IMR-90 (cell line): ENCODE results near the gene C1R. TPM values are rescaled to one million over a fixed set of nuclear protein-coding genes. Genes with fewer than 3 reads are reported as not detected.
A peak's percentile ranks its signal among the peaks of the same experiment; 100 is the strongest.

Experiments
- ATAC-seq: fragments of 200-7000 bp; cut with Tn5 transposase; 2 replicates; pipeline ENCODE4 v1.9.1; 2020; ENCODE audit warnings: low read depth, mild to moderate bottlenecking, moderate library complexity
- BruUV-seq: library from RNA; stranded (reverse); fragments of 400-500 nt; replicated peaks from 2 replicates; lab custom pipeline; 2021; lab: Mats Ljungman, UMichigan
- CTCF ChIA-PET: fragments of 300-600 bp; formaldehyde crosslinking; extraction: SDS; loops from one replicate; lab custom pipeline; 2021; ENCODE audit warnings: antibody characterized with exemption; lab: Yijun Ruan, JAX
- POLR2A ChIA-PET: fragments of 300-600 bp; sonication (Branson Sonifier 250); formaldehyde crosslinking; loops from one replicate; lab custom pipeline; 2022; ENCODE audit warnings: antibody characterized with exemption; ENCODE audit not compliant: unreplicated experiment; lab: Charles Lee
- DNase-seq: peaks from one replicate; pipeline ENCODE4 v3.0.0; 2013
- H2AFZ ChIP-seq: replicated peaks from 2 replicates; pipeline ENCODE3; 2013; ENCODE audit warnings: low read length, mild to moderate bottlenecking; ENCODE audit not compliant: poor library complexity
- H2AK5ac ChIP-seq: 2 replicates; pipeline ENCODE4 v1.6.1; 2013; ENCODE audit warnings: low read depth, low read length, inconsistent platforms
- H2AK9ac ChIP-seq: replicated peaks from 2 replicates; pipeline ENCODE3; 2013; ENCODE audit warnings: mild to moderate bottlenecking, low read depth, low read length, moderate library complexity; ENCODE audit not compliant: poor library complexity
- H2BK120ac ChIP-seq: 2 replicates; pipeline ENCODE4 v1.6.1; 2013; ENCODE audit warnings: low read depth, low read length, inconsistent platforms
- H2BK15ac ChIP-seq: 3 replicates; pipeline ENCODE4 v1.6.1; 2013; ENCODE audit warnings: low read depth, low read length, inconsistent platforms
- H2BK20ac ChIP-seq: 2 replicates; pipeline ENCODE4 v1.6.1; 2013; ENCODE audit warnings: low read depth, mild to moderate bottlenecking, inconsistent platforms, low read length, moderate library complexity
- H2BK5ac ChIP-seq: 2 replicates; pipeline ENCODE4 v1.6.1; 2013; ENCODE audit warnings: mild to moderate bottlenecking, low read depth, low read length, inconsistent platforms; ENCODE audit not compliant: poor library complexity, severe bottlenecking
- H3K14ac ChIP-seq: replicated peaks from 2 replicates; pipeline ENCODE4 v1.6.1; 2013; ENCODE audit warnings: low read depth, low read length, inconsistent platforms
- H3K18ac ChIP-seq: 2 replicates; pipeline ENCODE4 v1.6.1; 2013; ENCODE audit warnings: low read depth, low read length, control low read depth
- H3K23ac ChIP-seq: 2 replicates; pipeline ENCODE4 v1.6.1; 2013; ENCODE audit warnings: low read depth, low read length, inconsistent platforms
- H3K27ac ChIP-seq: 2 replicates; pipeline ENCODE4 v1.5.1; 2013; ENCODE audit warnings: mild to moderate bottlenecking, control low read depth, low read length; ENCODE audit not compliant: insufficient read depth
- H3K27me3 ChIP-seq: 2 replicates; pipeline ENCODE4 v1.6.1; 2013; ENCODE audit warnings: low read length; ENCODE audit not compliant: control insufficient read depth, insufficient read depth
- H3K36me3 ChIP-seq: 2 replicates; pipeline ENCODE4 v1.6.1; 2013; ENCODE audit warnings: low read length, mixed read lengths; ENCODE audit not compliant: control insufficient read depth, insufficient read depth
- H3K4ac ChIP-seq: 2 replicates; pipeline ENCODE4 v1.6.1; 2013; ENCODE audit warnings: low read depth, low read length, inconsistent platforms
- H3K4me1 ChIP-seq: 2 replicates; pipeline ENCODE4 v1.6.1; 2013; ENCODE audit warnings: low read length, mixed read lengths; ENCODE audit not compliant: control insufficient read depth, insufficient read depth
- H3K4me2 ChIP-seq: 2 replicates; pipeline ENCODE4 v1.6.1; 2013; ENCODE audit warnings: low read depth, mild to moderate bottlenecking, control low read depth, low read length, moderate library complexity
- H3K4me3 ChIP-seq: 2 replicates; pipeline ENCODE4 v1.5.1; 2013; ENCODE audit warnings: low read depth, mild to moderate bottlenecking, control low read depth, low read length, moderate library complexity; ENCODE audit not compliant: insufficient read depth
- H3K56ac ChIP-seq: 2 replicates; pipeline ENCODE4 v1.6.1; 2013; ENCODE audit warnings: low read length, inconsistent platforms; ENCODE audit not compliant: insufficient read depth; ENCODE audit errors: extremely low read depth
- H3K79me1 ChIP-seq, 2 experiments: 2 replicates each; pipeline ENCODE4 v1.6.1; 2013; ENCODE audit warnings: low read length in 2 of 2, inconsistent platforms in 1 of 2, low read depth in 1 of 2
- H3K9ac ChIP-seq: 2 replicates; pipeline ENCODE4 v1.6.1; 2013; ENCODE audit warnings: low read depth, low read length, control low read depth
- H3K9me1 ChIP-seq: 2 replicates; pipeline ENCODE4 v1.6.1; 2013; ENCODE audit warnings: low read length, inconsistent platforms; ENCODE audit not compliant: insufficient read depth
- H3K9me3 ChIP-seq: 2 replicates; pipeline ENCODE4 v1.6.1; 2013; ENCODE audit warnings: low read length; ENCODE audit not compliant: control insufficient read depth, insufficient read depth
- H4K20me1 ChIP-seq: 2 replicates; pipeline ENCODE4 v1.6.1; 2013; ENCODE audit warnings: low read length, inconsistent platforms; ENCODE audit not compliant: insufficient read depth
- H4K5ac ChIP-seq: 2 replicates; pipeline ENCODE4 v1.6.1; 2013; ENCODE audit warnings: mild to moderate bottlenecking, low read depth, low read length, control low read depth
- H4K8ac ChIP-seq, 2 experiments: 2 replicates each; pipeline ENCODE4 v1.6.1; 2013; ENCODE audit warnings: low read depth in 2 of 2, low read length in 2 of 2, control low read depth in 1 of 2, inconsistent platforms in 1 of 2
- H4K91ac ChIP-seq: 2 replicates; pipeline ENCODE4 v1.6.1; 2013; ENCODE audit warnings: low read depth, low read length, inconsistent platforms; ENCODE audit not compliant: insufficient read depth
- BHLHE40 ChIP-seq: fragments of 150-350 bp; IDR thresholded peaks from 2 replicates; pipeline ENCODE4 v1.6.1; 2016; ENCODE audit warnings: mild to moderate bottlenecking, low read depth, low read length
- CTCF ChIP-seq: conservative IDR thresholded peaks from 2 replicates; pipeline ENCODE4 v1.5.1; 2012; ENCODE audit warnings: mild to moderate bottlenecking, low read depth, low read length, improper control_type of control experiment
- ELK1 ChIP-seq: fragments of 150-350 bp; IDR thresholded peaks from 2 replicates; pipeline ENCODE4 v1.6.1; 2016; ENCODE audit warnings: low read depth, mild to moderate bottlenecking, low read length, moderate library complexity, borderline replicate concordance
- FOS ChIP-seq: fragments of 150-350 bp; IDR thresholded peaks from 2 replicates; pipeline ENCODE4 v1.6.1; 2016; ENCODE audit warnings: low read depth, low read length
- MAFK ChIP-seq: IDR thresholded peaks from 2 replicates; pipeline ENCODE4 v1.6.1; 2012; ENCODE audit warnings: low read depth, low read length, improper control_type of control experiment
- MAZ ChIP-seq: IDR thresholded peaks from 2 replicates; pipeline ENCODE4 v1.6.1; 2012; ENCODE audit warnings: low read depth, mild to moderate bottlenecking, low read length, improper control_type of control experiment, moderate library complexity, borderline replicate concordance
- MXI1 ChIP-seq: IDR thresholded peaks from 2 replicates; pipeline ENCODE4 v1.6.1; 2012; ENCODE audit warnings: low read depth, mild to moderate bottlenecking, low read length, moderate library complexity, borderline replicate concordance
- NFE2L2 ChIP-seq: fragments of 150-350 bp; IDR thresholded peaks from 2 replicates; pipeline ENCODE4 v1.6.1; 2016; ENCODE audit warnings: low read depth, mild to moderate bottlenecking, low read length
- POLR2A ChIP-seq: IDR thresholded peaks from 2 replicates; pipeline ENCODE4 v1.6.1; 2012; ENCODE audit warnings: mild to moderate bottlenecking, low read depth, low read length
- RAD21 ChIP-seq: IDR thresholded peaks from 2 replicates; pipeline ENCODE4 v1.6.1; 2012; ENCODE audit warnings: low read length, improper control_type of control experiment
- RCOR1 ChIP-seq: IDR thresholded peaks from 2 replicates; pipeline ENCODE4 v1.6.1; 2012; ENCODE audit warnings: mild to moderate bottlenecking, low read length, improper control_type of control experiment; ENCODE audit not compliant: insufficient replicate concordance
- RFX5 ChIP-seq: IDR thresholded peaks from 2 replicates; pipeline ENCODE4 v1.8.0; 2012; ENCODE audit warnings: low read depth, mild to moderate bottlenecking, low read length, moderate library complexity
- SMC3 ChIP-seq: fragments of 150-350 bp; IDR thresholded peaks from 2 replicates; pipeline ENCODE4 v1.6.1; 2016; ENCODE audit warnings: low read depth, mild to moderate bottlenecking, antibody characterized with exemption, low read length, moderate library complexity
- USF2 ChIP-seq: fragments of 150-350 bp; IDR thresholded peaks from 2 replicates; pipeline ENCODE4 v1.6.1; 2017; ENCODE audit warnings: mild to moderate bottlenecking, antibody characterized with exemption, low read length, low read depth
- WGBS, 2 experiments: methylation state at CpG; one replicate each; pipeline versions ENCODE4 v1.1.5 to v1.1.7; 2013; ENCODE audit warnings: missing lambda C conversion rate in 2 of 2; ENCODE audit not compliant: insufficient read length in 1 of 2; ENCODE audit errors: extremely low coverage in 2 of 2; 5-methylcytosine and 5-hydroxymethylcytosine counted together
- dilution Hi-C: fragments of 300-500 bp; cut with HindIII; formaldehyde crosslinking; loops from one replicate; pipeline ENCODE4 v1.14.3; 2018; ENCODE audit warnings: low sequenced_read_pairs; ENCODE audit not compliant: unreplicated experiment
- in situ Hi-C: fragments of 300-500 bp; cut with MboI; formaldehyde crosslinking; loops from 3 replicates; pipeline ENCODE4 v1.14.3; 2019; ENCODE audit warnings: low sequenced_read_pairs, inconsistent platforms, mixed read lengths
- intact Hi-C: fragments of 100-400 bp; cut with micrococcal nuclease; formaldehyde crosslinking; loops from 2 replicates; pipeline ENCODE4 v1.10.0; 2022
- polyA plus RNA-seq, 3 experiments: library from polyadenylated mRNA; depleted of rRNA; stranded (reverse); fragments of >200 nt; gene quantifications; 2 replicates each; pipeline ENCODE4 v1.2.3, GENCODE V29; 2012; ENCODE audit warnings: low replicate concordance in 1 of 3
- total RNA-seq: library from RNA; depleted of rRNA; stranded (reverse); fragments of >200 nt; gene quantifications from 2 replicates; pipeline ENCODE4 v1.2.3, GENCODE V29; 2012

C1R gene
- total and polyA plus RNA-seq, 2 of the 4 experiments (the other 2 are of a cell fraction), result 38.4 to 165 TPM

GRCh38 chr12:7068240-7068993 is 23.8 kb downstream of the C1R start:
- intact Hi-C loops, result no loop called here
- POLR2A ChIA-PET, result interaction anchor here (0.5 kb wide), 1 partner anchor 923 kb away, joined by 3 read pairs; no protein-coding TSS in a partner anchor
- peak overlapping the region; percentile 28; the same call in 1 of the 2 replicates for H3K27ac ChIP-seq
- TF ChIP-seq BHLHE40, result no peak
- TF ChIP-seq CTCF, result no peak
- no peak for TF ChIP-seq MXI1
- TF ChIP-seq USF2, result no peak
- no peak for TF ChIP-seq SMC3
- TF ChIP-seq RAD21, result no peak
- TF ChIP-seq RFX5, result no peak
- TF ChIP-seq ELK1, result no peak
- TF ChIP-seq NFE2L2, result no peak
- TF ChIP-seq POLR2A, result no peak
- TF ChIP-seq RCOR1, result no peak
- no peak for TF ChIP-seq MAFK
- TF ChIP-seq FOS, result no peak
- TF ChIP-seq MAZ, result no peak

More at GRCh38 chr12:7068240-7068993, 23.8 kb downstream of the C1R start:
- H3K4ac ChIP-seq, result peak overlapping the region; percentile 9; the same call in 1 of the 2 replicates
- CTCF ChIA-PET, result no interaction called here
- no peaks in the 10 kb centered on the region for H4K20me1 ChIP-seq
- no peaks in the 10 kb centered on the region for H3K27me3 ChIP-seq
- peak overlapping the region; percentile 45; the same call in 1 of the 2 replicates for H4K91ac ChIP-seq
- no peak overlapping the region for H2AK9ac ChIP-seq
- H2BK5ac ChIP-seq, result peak overlapping the region; percentile 16
- DNase-seq (peak; percentile 24), ATAC-seq (peak; percentile 91)
- H4K5ac ChIP-seq, result peak overlapping the region; percentile 38; the same call in 1 of the 2 replicates
- H3K18ac ChIP-seq, result peak overlapping the region; percentile 82
- H3K4me1 ChIP-seq, result peaks cover 11% of the 10 kb centered on the region
- dilution Hi-C loops (no loop called here), in situ Hi-C loops (loop anchor here (25.0 kb wide), 1 partner anchor 569 kb away; no protein-coding TSS in a partner anchor)
- H4K8ac ChIP-seq, result peak overlapping the region in 1 of 2 experiments; percentile 23; a peak in 1 of 4 replicates
- peaks cover 52% of the 10 kb centered on the region for H3K36me3 ChIP-seq
- H3K79me1 ChIP-seq, result no peaks in the 10 kb centered on the region
- peaks cover 11% of the 10 kb centered on the region for H3K9me1 ChIP-seq
- H2AFZ ChIP-seq, result peak overlapping the region; percentile 29
- H3K4me3 ChIP-seq, result no peak overlapping the region
- no peak overlapping the region for H2BK120ac ChIP-seq
- H3K4me2 ChIP-seq, result peak overlapping the region; percentile 20
- H3K9ac ChIP-seq, result peak overlapping the region; percentile 15; the same call in 1 of the 2 replicates
- H2BK20ac ChIP-seq, result no peak overlapping the region
- WGBS, 2 experiments, result 76% methylated on average over 6 of the region's 11 CpGs; no CpG with 5 or more reads in 1 of the 2 experiments
- no peak overlapping the region for H2BK15ac ChIP-seq
- no peak overlapping the region for H3K23ac ChIP-seq
- 0 out of 2 replicates have a peak overlapping the region, but pooled peaks have one; percentile 22 for H2AK5ac ChIP-seq
- no TSS peak for BruUV-seq
- H3K14ac ChIP-seq, result 0 out of 2 replicates have a peak overlapping the region, but pooled peaks have one; percentile 28
- no peak overlapping the region for H3K56ac ChIP-seq
- no peaks in the 10 kb centered on the region for H3K9me3 ChIP-seq
